GM12878 (cell line): ENCODE measurements around the gene COQ7. TPM values are rescaled to one million over a fixed set of nuclear protein-coding genes. Genes with fewer than 3 reads are reported as not detected.

Experiments
- ATAC-seq: fragments of 200-7000 bp; cut with Tn5 transposase; 3 replicates; pipeline ENCODE4 v1.9.1; 2020; ENCODE audit warnings: mild to moderate bottlenecking, moderate library complexity
- BruUV-seq: library from RNA; stranded (reverse); fragments of 400-500 nt; replicated peaks from 2 replicates; lab custom pipeline; 2021; lab: Mats Ljungman, UMichigan
- CTCF ChIA-PET: fragments of 300-600 bp; sonication (Branson Sonifier 250); formaldehyde crosslinking; extraction: SDS; loops from one replicate; lab custom pipeline; 2021; ENCODE audit warnings: inconsistent platforms; lab: Yijun Ruan, JAX
- POLR2A ChIA-PET: fragments of 350-600 bp; formaldehyde crosslinking; extraction: SDS; loops from one replicate; lab custom pipeline; 2021; ENCODE audit warnings: inconsistent platforms; lab: Charles Lee
- RAD21 ChIA-PET: fragments of 300-600 bp; sonication (Branson Sonifier 250); formaldehyde crosslinking; loops from one replicate; lab custom pipeline; 2023; ENCODE audit warnings: antibody characterized with exemption; ENCODE audit not compliant: unreplicated experiment; lab: Charles Lee
- SMC1A ChIA-PET: fragments of 300-600 bp; sonication (Branson Sonifier 250); formaldehyde crosslinking; loops from one replicate; lab custom pipeline; 2023; ENCODE audit not compliant: unreplicated experiment, uncharacterized antibody; lab: Charles Lee
- DNase-seq: peaks from one replicate; pipeline ENCODE4 v3.0.0-alpha.2; 2011; ENCODE audit warnings: low read depth, low spot score
- FAIRE-seq: peaks from 3 replicates; lab custom pipeline; 2011; peaks lifted over from hg19 to GRCh38; lab: Jason Lieb, UNC
- H2AFZ ChIP-seq: 2 replicates; pipeline ENCODE4 v1.6.0; 2011; ENCODE audit warnings: low read depth, low read length, control low read depth; ENCODE audit not compliant: control insufficient read depth
- H3K27ac ChIP-seq: 2 replicates; pipeline ENCODE4 v1.5.1; 2011; ENCODE audit warnings: control low read depth; ENCODE audit not compliant: control insufficient read depth, insufficient read depth
- H3K27me3 ChIP-seq, 2 experiments: replicated peaks in 1 of 2; 2 replicates each; pipeline versions ENCODE4 v1.6.0 to v1.6.1; 2011; ENCODE audit warnings: low read length in 1 of 2; ENCODE audit not compliant: control insufficient read depth in 2 of 2, insufficient read depth in 2 of 2
- H3K36me3 ChIP-seq, 2 experiments: 2 replicates each; pipeline ENCODE4 v1.5.1; 2011; ENCODE audit warnings: low read length in 1 of 2; ENCODE audit not compliant: control insufficient read depth in 2 of 2, insufficient read depth in 2 of 2
- H3K4me1 ChIP-seq: 2 replicates; pipeline ENCODE4 v1.6.1; 2011; ENCODE audit warnings: mild to moderate bottlenecking, low read length, moderate library complexity, mixed read lengths; ENCODE audit not compliant: control insufficient read depth, insufficient read depth
- H3K4me2 ChIP-seq: 2 replicates; pipeline ENCODE4 v1.6.0; 2011; ENCODE audit warnings: control low read depth; ENCODE audit not compliant: control insufficient read depth, insufficient read depth
- H3K4me3 ChIP-seq: fragments of 200-600 bp; sonication (generic); 2 replicates; pipeline ENCODE4 v1.5.1; 2016
- H3K79me2 ChIP-seq: 2 replicates; pipeline ENCODE4 v1.6.0; 2011; ENCODE audit warnings: low read length; ENCODE audit not compliant: control insufficient read depth, insufficient read depth
- H3K9ac ChIP-seq: 2 replicates; pipeline ENCODE4 v1.8.0; 2011; ENCODE audit warnings: low read length, control low read depth, mixed read lengths; ENCODE audit not compliant: control insufficient read depth, insufficient read depth
- H3K9me3 ChIP-seq: replicated peaks from 3 replicates; pipeline ENCODE4 v1.5.1; 2011; ENCODE audit warnings: mild to moderate bottlenecking, low read length; ENCODE audit not compliant: control insufficient read depth, insufficient read depth
- H4K20me1 ChIP-seq: 2 replicates; pipeline ENCODE4 v1.6.0; 2011; ENCODE audit not compliant: control insufficient read depth, insufficient read depth
- BMI1 ChIP-seq: fragments of 450-650 bp; IDR thresholded peaks from 2 replicates; pipeline ENCODE4 v1.6.1; 2016; ENCODE audit warnings: mild to moderate bottlenecking, moderate library complexity, borderline replicate concordance
- DPF2 ChIP-seq: fragments of 450-650 bp; IDR thresholded peaks from 2 replicates; pipeline ENCODE4 v1.6.1; 2017; ENCODE audit warnings: mild to moderate bottlenecking
- GATAD2B ChIP-seq: fragments of 450-650 bp; conservative IDR thresholded peaks from 2 replicates; pipeline ENCODE4 v1.6.1; 2017; ENCODE audit warnings: low read depth, mild to moderate bottlenecking, moderate library complexity
- HDAC6 ChIP-seq: fragments of 200-600 bp; sonication (generic); IDR thresholded peaks from one replicate; pipeline ENCODE4 v1.8.0; 2017; ENCODE audit warnings: antibody characterized with exemption; ENCODE audit not compliant: unreplicated experiment
- HDGF ChIP-seq: fragments of 450-650 bp; IDR thresholded peaks from 2 replicates; pipeline ENCODE4 v1.6.1; 2016; ENCODE audit warnings: antibody characterized with exemption
- IKZF1 ChIP-seq: fragments of 450-650 bp; conservative IDR thresholded peaks from 2 replicates; pipeline ENCODE4 v1.6.1; 2017; ENCODE audit warnings: antibody characterized with exemption, mild to moderate bottlenecking
- MEF2A ChIP-seq: IDR thresholded peaks from 2 replicates; pipeline ENCODE4 v1.6.1; 2011; ENCODE audit warnings: low read depth, mild to moderate bottlenecking, low read length, moderate library complexity; ENCODE audit not compliant: insufficient read depth
- NR2F1 ChIP-seq: fragments of 450-650 bp; conservative IDR thresholded peaks from 2 replicates; pipeline ENCODE4 v1.6.1; 2017; ENCODE audit warnings: mild to moderate bottlenecking
- POLR2AphosphoS5 ChIP-seq: IDR thresholded peaks from 2 replicates; pipeline ENCODE4 v1.6.1; 2011; ENCODE audit warnings: mild to moderate bottlenecking, low read length, inconsistent platforms
- RFX5 ChIP-seq: IDR thresholded peaks from 2 replicates; pipeline ENCODE4 v1.6.1; 2011; ENCODE audit warnings: low read depth, low read length, improper control_type of control experiment
- SMARCA5 ChIP-seq: fragments of 450-650 bp; IDR thresholded peaks from 2 replicates; pipeline ENCODE4 v1.6.1; 2017; ENCODE audit warnings: mild to moderate bottlenecking
- TARDBP ChIP-seq: IDR thresholded peaks from 2 replicates; pipeline ENCODE4 v1.6.1; 2016; ENCODE audit warnings: borderline replicate concordance
- USF1 ChIP-seq: IDR thresholded peaks from 2 replicates; pipeline ENCODE4 v1.6.1; 2011; ENCODE audit warnings: borderline replicate concordance, low read depth, mild to moderate bottlenecking, moderate library complexity, mixed read lengths, low read length; ENCODE audit not compliant: insufficient read depth; ENCODE audit errors: extremely low read length
- ZNF217 ChIP-seq: fragments of 450-650 bp; IDR thresholded peaks from 2 replicates; pipeline ENCODE4 v1.6.1; 2017; ENCODE audit warnings: antibody characterized with exemption, mild to moderate bottlenecking
- ZNF384 ChIP-seq: IDR thresholded peaks from 2 replicates; pipeline ENCODE4 v1.6.1; 2012; ENCODE audit warnings: low read depth, mild to moderate bottlenecking, low read length, improper control_type of control experiment, borderline replicate concordance
- ZSCAN29 ChIP-seq: fragments of 450-650 bp; IDR thresholded peaks from 2 replicates; pipeline ENCODE4 v1.6.1; 2017; ENCODE audit warnings: mild to moderate bottlenecking, moderate library complexity
- WGBS: methylation state at CpG from one replicate; pipeline ENCODE4 v1.1.6; 2016; ENCODE audit warnings: low lambda C conversion rate; ENCODE audit not compliant: insufficient replicate concordance, insufficient coverage; ENCODE audit errors: missing lambda C conversion rate; 5-methylcytosine and 5-hydroxymethylcytosine counted together
- in situ Hi-C: fragments of 300-500 bp; cut with MboI; formaldehyde crosslinking; loops from 9 replicates; pipeline ENCODE4 v1.14.3; 2018; ENCODE audit warnings: mixed read lengths
- intact Hi-C: fragments of 100-400 bp; cut with micrococcal nuclease; formaldehyde crosslinking; loops from one replicate; pipeline ENCODE4 v1.14.2; 2022; ENCODE audit not compliant: unreplicated experiment
- polyA plus RNA-seq, 11 experiments: library from polyadenylated mRNA; depleted of rRNA in 4 of 11; unstranded in 6 of 11; stranded (reverse) in 5 of 11; fragments of >200 nt; fragmentation: Nextera tagmentation in 4 of 11; fragmentation: Illumina TruSeq in 1 of 11; extraction: Ambion mirVana in 4 of 11; extraction: Trizol in 1 of 11; gene quantifications; 1 replicate in 1 of 11; 2 replicates in 10 of 11; pipeline versions ENCODE4 v1.2.1 to v1.2.3, GENCODE V29; 2011 to 2016; ENCODE audit warnings: inconsistent platforms in 2 of 11, missing spikeins in 2 of 11, low read depth in 1 of 11
- total RNA-seq, 4 experiments: library from RNA; depleted of rRNA in 3 of 4; stranded (reverse); fragments of >200 nt in 3 of 4; fragmentation: Illumina TruSeq in 1 of 4; extraction: Trizol in 1 of 4; gene quantifications; 2 replicates each; pipeline versions ENCODE4 v1.2.1 to v1.2.3, GENCODE V29; 2013 to 2021
- TF ChIP-seq, protein P1 (sequence below): IDR thresholded peaks from 2 replicates; pipeline ENCODE4 v1.6.1; 2012; ENCODE audit warnings: low read depth, low read length, improper control_type of control experiment
- TF ChIP-seq, protein P2 (sequence below): fragments of 450-650 bp; IDR thresholded peaks from 2 replicates; pipeline ENCODE4 v1.6.1; 2017; ENCODE audit warnings: mild to moderate bottlenecking, moderate library complexity

Gene COQ7
- total and polyA plus RNA-seq, 10 of the 15 experiments (the other 5 are each of a cell fraction or from before 2014, with no cell fraction given): 3.2 to 21.9 (median 13.0) TPM

- Histone ChIP-seq H2AFZ (peak overlapping the region; percentile 79), H3K4me3 (peak overlapping the region; percentile 77), H3K27me3 (no peaks in the 10 kb centered on the region), H3K27ac (peak overlapping the region; percentile 61), H3K9ac (peak overlapping the region; percentile 76), H3K4me1 (peaks cover 26% of the 10 kb centered on the region), H3K79me2 (peaks cover 3% of the 10 kb centered on the region; the same call in 1 of the 2 replicates), H3K9me3 (no peaks in the 10 kb centered on the region), H4K20me1 (no peaks in the 10 kb centered on the region), H3K4me2 (peak overlapping the region; percentile 80), H3K36me3 (no peaks in the 10 kb centered on the region; a peak in 1 of 4 replicates)
- BruUV-seq: no TSS peak
- DNase-seq: no peak
- ChIA-PET RAD21 (no interaction called here), CTCF (interaction anchor here (0.7 kb wide), 1 partner anchor 20 kb away, joined by 3 read pairs; no protein-coding TSS in a partner anchor), SMC1A (interaction anchor here (0.8 to 3.8 kb wide), 2 partner anchors 12 to 20 kb away, joined by 3 to 13 read pairs; no protein-coding TSS in a partner anchor), POLR2A (no interaction called here)
- FAIRE-seq: no peak
- intact Hi-C loops: loop anchor here (2.0 kb wide), 1 partner anchor 16 kb away; no protein-coding TSS in a partner anchor
- 30% methylated on average over 67 of the region's 80 CpGs for WGBS
- peak; percentile 52 for ATAC-seq
- in situ Hi-C loops: no loop called here
- TF ChIP-seq BMI1 (no peak), RFX5 (no peak), ZNF217 (0 out of 2 replicates have a peak, but pooled peaks have one; percentile 0), HDGF (peak; percentile 72), NR2F1 (0 out of 2 replicates have a peak, but pooled peaks have one; percentile 48), HDAC6 (peak; percentile 18), MEF2A (no peak), ZNF384 (no peak), ZSCAN29 (0 out of 2 replicates have a peak, but pooled peaks have one; percentile 3), DPF2 (peak; percentile 59; the same call in 1 of the 2 replicates), TARDBP (no peak), USF1 (peak; percentile 23), IKZF1 (peak; percentile 67; the same call in 1 of the 2 replicates), POLR2AphosphoS5 (peak; percentile 45; the same call in 1 of the 2 replicates), GATAD2B (peak; percentile 82; the same call in 1 of the 2 replicates), SMARCA5 (no peak)
- TF ChIP-seq, protein P1, sequence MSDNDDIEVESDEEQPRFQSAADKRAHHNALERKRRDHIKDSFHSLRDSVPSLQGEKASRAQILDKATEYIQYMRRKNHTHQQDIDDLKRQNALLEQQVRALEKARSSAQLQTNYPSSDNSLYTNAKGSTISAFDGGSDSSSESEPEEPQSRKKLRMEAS: peak; percentile 64; the same call in 1 of the 2 replicates
- TF ChIP-seq, protein P2, sequence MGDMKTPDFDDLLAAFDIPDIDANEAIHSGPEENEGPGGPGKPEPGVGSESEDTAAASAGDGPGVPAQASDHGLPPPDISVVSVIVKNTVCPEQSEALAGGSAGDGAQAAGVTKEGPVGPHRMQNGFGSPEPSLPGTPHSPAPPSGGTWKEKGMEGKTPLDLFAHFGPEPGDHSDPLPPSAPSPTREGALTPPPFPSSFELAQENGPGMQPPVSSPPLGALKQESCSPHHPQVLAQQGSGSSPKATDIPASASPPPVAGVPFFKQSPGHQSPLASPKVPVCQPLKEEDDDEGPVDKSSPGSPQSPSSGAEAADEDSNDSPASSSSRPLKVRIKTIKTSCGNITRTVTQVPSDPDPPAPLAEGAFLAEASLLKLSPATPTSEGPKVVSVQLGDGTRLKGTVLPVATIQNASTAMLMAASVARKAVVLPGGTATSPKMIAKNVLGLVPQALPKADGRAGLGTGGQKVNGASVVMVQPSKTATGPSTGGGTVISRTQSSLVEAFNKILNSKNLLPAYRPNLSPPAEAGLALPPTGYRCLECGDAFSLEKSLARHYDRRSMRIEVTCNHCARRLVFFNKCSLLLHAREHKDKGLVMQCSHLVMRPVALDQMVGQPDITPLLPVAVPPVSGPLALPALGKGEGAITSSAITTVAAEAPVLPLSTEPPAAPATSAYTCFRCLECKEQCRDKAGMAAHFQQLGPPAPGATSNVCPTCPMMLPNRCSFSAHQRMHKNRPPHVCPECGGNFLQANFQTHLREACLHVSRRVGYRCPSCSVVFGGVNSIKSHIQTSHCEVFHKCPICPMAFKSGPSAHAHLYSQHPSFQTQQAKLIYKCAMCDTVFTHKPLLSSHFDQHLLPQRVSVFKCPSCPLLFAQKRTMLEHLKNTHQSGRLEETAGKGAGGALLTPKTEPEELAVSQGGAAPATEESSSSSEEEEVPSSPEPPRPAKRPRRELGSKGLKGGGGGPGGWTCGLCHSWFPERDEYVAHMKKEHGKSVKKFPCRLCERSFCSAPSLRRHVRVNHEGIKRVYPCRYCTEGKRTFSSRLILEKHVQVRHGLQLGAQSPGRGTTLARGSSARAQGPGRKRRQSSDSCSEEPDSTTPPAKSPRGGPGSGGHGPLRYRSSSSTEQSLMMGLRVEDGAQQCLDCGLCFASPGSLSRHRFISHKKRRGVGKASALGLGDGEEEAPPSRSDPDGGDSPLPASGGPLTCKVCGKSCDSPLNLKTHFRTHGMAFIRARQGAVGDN: peak; percentile 62; the same call in 1 of the 2 replicates
Measured at GRCh38 chr16:19114359-19115147, 47.1 kb downstream of the COQ7 start.
